HG02981 (cell line): ENCODE results near the gene EXOSC7.
"Not testable (repeated sequence)": the region's sequence is repeated elsewhere in the genome, so short reads cannot be mapped to it uniquely, and the experiment has no call there.

Experiments used
- ATAC-seq: cut with Tn5 transposase; IDR thresholded peaks from one replicate; pipeline ENCODE4 v1.9.1; 2021; ENCODE audit warnings: mild to moderate bottlenecking, moderate library complexity; ENCODE audit not compliant: unreplicated experiment

EXOSC7 gene

GRCh38 chr3:44961888-44962287 is 14.2 kb upstream of the EXOSC7 start:
- no peak for ATAC-seq

- no peak for ATAC-seq
Observed at GRCh38 chr3:44962621-44963393, 13.2 kb upstream of the EXOSC7 start.

- ATAC-seq: no peak
Observed at GRCh38 chr3:44963571-44964325, 12.3 kb upstream of the EXOSC7 start.

GRCh38 chr3:44965165-44965564 is 10.9 kb upstream of the EXOSC7 start:
- ATAC-seq: no peak

DNA sequence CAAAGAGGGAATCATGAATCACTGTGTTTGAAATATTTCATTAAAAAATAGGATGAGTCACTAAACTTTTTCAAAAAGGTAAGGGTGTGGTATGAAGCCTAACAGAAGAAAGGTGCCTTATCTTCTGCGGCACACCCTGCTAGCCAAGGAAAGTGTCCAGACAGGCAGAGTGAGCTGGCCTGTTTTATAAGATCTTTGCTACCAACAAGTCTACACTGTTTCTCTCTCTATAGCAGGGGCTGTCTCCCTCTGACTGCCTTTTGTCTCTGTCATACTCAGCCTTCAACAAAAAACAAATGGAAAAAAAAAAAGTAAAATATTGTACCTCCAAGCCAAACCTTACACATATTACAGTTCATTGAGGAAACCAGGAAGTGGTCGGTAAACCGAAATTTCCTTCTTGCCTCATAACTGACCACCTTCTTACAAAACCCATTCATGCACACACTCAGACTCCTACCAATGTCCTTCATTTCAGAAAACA is 9.2 kb upstream of the EXOSC7 start:
- no peak for ATAC-seq

DNA sequence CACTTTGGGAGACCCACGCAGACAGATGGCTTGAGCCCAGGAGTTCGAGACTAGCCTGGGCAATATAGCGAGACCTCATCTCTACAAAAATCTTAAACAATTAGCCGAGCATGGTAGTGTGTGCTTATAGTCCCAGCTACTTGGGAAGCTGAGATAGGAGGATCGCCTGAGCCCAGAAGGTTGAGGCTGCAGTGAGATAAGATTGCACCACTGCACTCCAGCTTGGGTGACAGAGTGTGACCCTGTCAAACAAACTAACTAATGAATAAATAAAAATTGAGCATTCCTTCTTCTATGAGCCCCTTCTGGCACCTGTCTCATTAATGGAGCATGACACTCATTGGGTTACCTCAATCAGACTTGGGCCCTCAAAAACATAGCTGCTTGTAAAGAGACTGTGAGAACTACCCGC is 7.6 kb upstream of the EXOSC7 start:
- ATAC-seq: no peak

GRCh38 chr3:44969154-44969827 is 6.8 kb upstream of the EXOSC7 start:
- no peak for ATAC-seq

GRCh38 chr3:44969828-44970179 is 6.2 kb upstream of the EXOSC7 start:
- no peak for ATAC-seq

DNA sequence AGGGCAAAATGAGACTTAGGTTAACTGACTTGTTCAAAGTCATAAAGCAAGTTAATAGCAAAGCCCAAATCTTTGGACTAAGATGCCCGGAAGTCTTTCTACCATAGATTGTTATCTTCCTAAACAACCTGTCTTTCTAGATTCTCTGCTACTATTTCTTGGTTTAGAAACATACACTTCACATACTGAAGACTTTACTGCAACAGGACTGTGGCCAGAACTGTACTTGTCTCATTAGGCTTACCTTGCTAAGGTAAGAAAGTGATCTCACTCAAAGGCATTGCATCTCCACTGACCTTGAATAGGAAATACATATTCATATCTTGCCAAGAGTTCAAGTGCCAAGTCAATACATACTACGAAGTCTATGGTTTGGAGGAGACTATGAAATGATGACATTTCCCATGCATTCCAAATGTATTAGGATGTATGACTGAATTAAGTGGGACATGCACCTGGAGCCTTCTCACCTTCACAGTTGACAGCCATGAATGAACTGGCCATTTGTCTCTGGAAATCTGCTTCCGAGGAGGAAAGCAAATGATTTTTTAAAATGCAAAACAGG is 5.0 kb upstream of the EXOSC7 start:
- ATAC-seq: no peak

- no peak for ATAC-seq
Observed at GRCh38 chr3:44974416-44974815, 1.6 kb upstream of the EXOSC7 start.

DNA sequence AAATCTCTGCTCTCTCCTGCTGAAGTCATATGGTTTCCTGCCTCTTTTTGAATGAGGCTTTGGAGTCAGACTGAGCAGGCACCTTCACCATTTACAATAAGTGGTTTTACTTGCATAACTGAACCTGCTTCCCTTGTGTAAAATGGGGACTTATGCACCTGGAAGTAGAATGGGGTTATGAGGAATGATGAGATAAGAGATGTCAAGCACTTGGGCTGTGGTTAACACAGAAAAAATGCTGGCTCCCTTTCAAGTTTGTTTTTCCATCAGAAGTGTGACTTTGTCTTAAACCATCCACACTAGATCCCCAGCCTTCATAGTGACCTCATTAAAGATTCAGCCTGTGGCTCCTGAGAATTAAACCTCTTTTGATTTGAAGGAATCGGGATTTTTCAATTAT is 5.2 kb downstream of the EXOSC7 start:
- ATAC-seq: no peak

DNA sequence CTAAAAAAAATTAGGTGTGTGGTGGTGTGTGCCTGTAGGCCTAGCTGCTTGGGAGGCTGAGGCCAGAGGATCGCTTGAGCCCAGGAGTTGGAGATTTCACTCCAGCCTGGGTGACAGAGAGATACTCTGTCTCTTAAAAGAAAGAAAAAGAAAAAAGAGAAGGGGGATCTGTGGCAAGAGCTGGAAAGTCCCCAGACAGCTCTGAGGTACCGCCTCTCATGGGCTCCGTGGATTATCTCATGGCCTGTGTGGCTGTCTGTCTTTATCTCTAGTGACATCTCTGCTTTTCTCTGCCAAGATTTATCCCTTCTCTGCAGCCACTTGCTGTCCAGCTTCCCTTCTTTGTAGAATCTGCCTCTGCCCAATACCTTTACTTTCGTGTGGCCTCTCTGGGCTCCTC is 5.7 kb downstream of the EXOSC7 start:
- no peak for ATAC-seq

GRCh38 chr3:44982817-44983216 is 6.8 kb downstream of the EXOSC7 start:
- no peak for ATAC-seq

- no peak for ATAC-seq
Observed at GRCh38 chr3:44983484-44983941, 7.5 kb downstream of the EXOSC7 start.

DNA sequence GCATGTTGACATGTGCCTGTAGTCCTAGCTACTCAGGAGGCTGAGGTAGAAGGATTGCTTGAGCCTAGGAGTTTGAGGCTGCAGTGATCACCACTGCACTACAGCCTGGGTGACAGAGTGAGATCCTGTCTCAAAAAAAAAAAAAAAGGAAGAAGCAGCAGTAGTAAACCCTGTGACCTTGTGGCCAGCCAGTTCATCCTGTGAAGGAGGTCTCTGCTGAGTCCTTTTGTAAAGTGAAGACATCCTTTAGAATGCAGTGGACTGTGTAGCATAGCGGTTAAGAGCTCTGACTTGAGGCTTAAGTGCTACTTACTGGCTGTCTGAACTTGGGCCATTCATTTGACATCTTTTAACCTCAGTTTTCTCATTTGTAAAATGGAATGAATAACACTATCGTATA is 8.3 kb downstream of the EXOSC7 start:
- no peak for ATAC-seq

- not testable (repeated sequence) for ATAC-seq
Observed at GRCh38 chr3:44986330-44986729, 10.3 kb downstream of the EXOSC7 start.

DNA sequence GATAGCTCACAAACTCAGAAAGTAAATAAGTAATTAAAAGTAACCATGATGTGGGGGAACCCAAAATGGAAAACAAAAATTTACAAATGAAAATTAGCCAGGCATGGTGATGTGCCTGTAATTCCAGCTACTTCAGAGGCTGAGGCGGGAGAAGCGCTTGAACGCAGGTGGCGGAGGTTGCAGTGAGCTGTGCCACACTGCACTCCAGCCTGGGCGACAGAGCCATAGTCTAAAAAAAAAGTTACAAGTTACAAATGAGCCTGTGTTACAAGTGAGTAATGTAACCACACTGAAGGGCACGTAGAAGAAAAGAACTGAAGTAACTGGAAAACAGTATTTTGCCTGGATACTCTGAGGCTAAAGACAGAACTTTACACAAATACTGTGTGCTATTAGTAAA is 11.3 kb downstream of the EXOSC7 start:
- no peak for ATAC-seq

GRCh38 chr3:44988073-44988472 is 12.0 kb downstream of the EXOSC7 start:
- ATAC-seq: no peak

DNA sequence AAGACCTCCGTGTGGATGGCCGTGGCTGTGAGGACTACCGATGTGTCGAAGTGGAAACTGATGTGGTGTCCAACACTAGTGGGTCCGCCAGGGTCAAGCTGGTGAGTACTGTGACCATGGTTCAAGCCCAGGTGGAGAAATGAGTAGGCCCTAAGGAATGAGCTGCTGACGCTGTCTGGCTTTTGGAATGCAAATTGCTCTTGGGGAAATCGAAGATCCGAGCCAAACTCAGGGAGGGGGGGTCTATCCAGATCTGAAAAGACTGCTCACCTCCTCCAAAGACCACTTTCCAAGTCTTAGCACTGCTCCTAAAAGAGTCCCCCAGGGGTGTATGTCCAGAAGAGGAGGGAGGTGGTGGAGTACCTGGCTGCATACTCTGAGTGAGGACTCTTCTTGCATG is 13.1 kb downstream of the EXOSC7 start:
- no peak for ATAC-seq

GRCh38 chr3:44989636-44990373 is 13.8 kb downstream of the EXOSC7 start:
- no peak for ATAC-seq

GRCh38 chr3:44991326-44991725 is 15.3 kb downstream of the EXOSC7 start:
- ATAC-seq: no peak
